Measurements from ENCODE around the gene CTNND2. TPM values are rescaled to one million over a fixed set of nuclear protein-coding genes. Genes with fewer than 3 reads are reported as not detected.

Gene CTNND2
- total RNA-seq, 2 experiments from 2014 or later = not detected

DNA sequence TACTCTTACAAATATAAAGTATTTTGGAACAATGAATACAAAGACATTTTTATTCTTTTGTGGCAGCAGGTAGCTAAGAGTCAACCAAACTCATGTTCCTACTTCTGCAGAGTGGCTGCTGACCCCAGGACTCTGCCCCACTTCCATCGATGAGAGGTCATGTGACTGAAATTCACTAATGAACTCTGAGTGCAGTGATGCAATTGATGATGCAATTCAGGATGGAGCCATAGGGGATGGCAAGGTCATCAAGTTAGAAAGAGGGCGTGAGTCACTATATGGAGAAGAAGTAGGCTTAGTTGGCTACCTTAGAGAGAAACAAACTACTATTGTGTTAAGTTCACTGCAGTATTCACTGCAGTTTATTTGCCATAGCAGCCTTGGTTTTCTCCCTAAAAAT is 340.4 kb downstream of the CTNND2 start:
- H3K27me3 Mint-ChIP-seq = no peaks in the 10 kb centered on the region
- ChIA-PET POLR2A (no interaction called here), CTCF (no interaction called here)
- H3K4me1 Mint-ChIP-seq = no peaks in the 10 kb centered on the region
- DNase-seq = no peak
- no peak overlapping the region for H3K27ac Mint-ChIP-seq
- H3K36me3 Mint-ChIP-seq (ENCODE audit: low read depth) = no peaks in the 10 kb centered on the region
- H3K9me3 Mint-ChIP-seq = no peaks in the 10 kb centered on the region
- no peak overlapping the region for H3K4me3 Mint-ChIP-seq

DNA sequence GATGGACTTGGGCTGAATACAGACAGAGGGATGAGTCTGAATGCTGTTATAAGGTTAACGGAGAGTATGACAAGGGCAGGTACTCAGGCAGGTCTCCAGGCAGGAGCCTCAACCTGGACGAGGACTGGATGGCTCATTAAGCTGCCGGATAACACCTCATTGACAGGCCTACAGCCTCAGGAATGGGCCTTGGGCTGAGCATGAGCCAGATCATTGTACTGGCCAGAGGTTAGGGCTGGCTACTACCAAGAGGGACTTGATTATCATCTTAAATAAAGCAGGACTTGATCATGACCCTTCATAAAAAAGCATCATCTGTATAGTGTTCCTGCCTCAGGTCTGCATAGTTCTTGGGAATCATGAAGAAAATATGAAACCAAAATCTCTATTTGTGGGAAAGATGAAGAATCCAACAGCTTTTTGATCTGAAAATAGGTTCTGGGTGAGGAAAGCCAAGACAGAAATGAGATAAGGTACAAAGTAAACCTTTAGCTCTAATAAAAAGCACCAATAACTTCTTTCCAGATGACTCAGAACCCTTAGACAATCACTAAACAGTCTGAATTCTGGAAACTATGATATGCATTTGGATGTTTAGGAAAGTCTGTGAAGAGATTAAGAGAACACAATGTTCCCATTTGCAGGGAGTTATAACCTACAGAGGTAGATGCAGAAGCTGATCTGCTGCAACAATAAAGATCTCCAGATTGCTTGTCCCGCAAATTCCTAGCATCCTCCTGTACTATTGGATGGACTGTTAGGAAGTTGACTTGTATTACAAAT is 343.1 kb downstream of the CTNND2 start:
- ChIA-PET POLR2A (no interaction called here), CTCF (no interaction called here)
- no peak overlapping the region for H3K27ac Mint-ChIP-seq
- no peak for DNase-seq
- no peaks in the 10 kb centered on the region for H3K9me3 Mint-ChIP-seq
- no peaks in the 10 kb centered on the region for H3K36me3 Mint-ChIP-seq (ENCODE audit: low read depth)
- H3K4me3 Mint-ChIP-seq = no peak overlapping the region
- no peaks in the 10 kb centered on the region for H3K4me1 Mint-ChIP-seq
- H3K27me3 Mint-ChIP-seq = no peaks in the 10 kb centered on the region

- Mint-ChIP-seq H3K4me1 (no peaks in the 10 kb centered on the region), H3K36me3 (ENCODE audit: low read depth) (no peaks in the 10 kb centered on the region), H3K27ac (no peak overlapping the region), H3K9me3 (no peaks in the 10 kb centered on the region), H3K27me3 (no peaks in the 10 kb centered on the region), H3K4me3 (no peak overlapping the region)
- POLR2A ChIA-PET = no interaction called here
- no peak for DNase-seq
- CTCF ChIA-PET = no interaction called here
Measured at GRCh38 chr5:11557063-11557462, 347.2 kb downstream of the CTNND2 start.

DNA sequence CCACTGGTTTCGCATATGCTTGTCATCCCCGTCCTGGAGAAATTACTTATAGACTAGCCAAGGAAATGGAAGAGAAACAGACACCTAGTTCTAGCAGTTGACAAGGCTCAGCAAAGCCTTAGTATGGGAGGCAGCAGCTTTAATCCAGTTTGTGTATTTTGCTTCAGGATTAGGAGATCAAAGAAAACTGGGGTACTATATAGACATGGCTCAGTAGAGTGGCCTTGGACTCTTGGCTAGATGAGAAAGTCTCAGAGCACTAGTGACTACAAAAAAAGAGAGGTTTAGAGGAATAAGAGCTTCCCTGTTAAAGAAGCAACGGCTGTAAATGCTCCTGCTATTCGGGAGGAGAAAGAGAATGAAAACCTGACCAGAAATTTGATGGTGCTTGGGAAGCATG is 349.1 kb downstream of the CTNND2 start:
- no peak overlapping the region for H3K27ac Mint-ChIP-seq
- no peaks in the 10 kb centered on the region for H3K27me3 Mint-ChIP-seq
- no peak for DNase-seq
- no peaks in the 10 kb centered on the region for H3K36me3 Mint-ChIP-seq (ENCODE audit: low read depth)
- no peak overlapping the region for H3K4me3 Mint-ChIP-seq
- POLR2A ChIA-PET = no interaction called here
- CTCF ChIA-PET = no interaction called here
- no peaks in the 10 kb centered on the region for H3K9me3 Mint-ChIP-seq
- H3K4me1 Mint-ChIP-seq = no peaks in the 10 kb centered on the region

- ChIA-PET POLR2A (no interaction called here), CTCF (no interaction called here)
- Mint-ChIP-seq H3K27me3 (no peaks in the 10 kb centered on the region), H3K27ac (no peak overlapping the region), H3K4me1 (no peaks in the 10 kb centered on the region), H3K9me3 (no peaks in the 10 kb centered on the region), H3K36me3 (ENCODE audit: low read depth) (no peaks in the 10 kb centered on the region), H3K4me3 (no peak overlapping the region)
- DNase-seq = no peak
Measured at GRCh38 chr5:11547730-11548129, 356.5 kb downstream of the CTNND2 start.

- H3K36me3 Mint-ChIP-seq (ENCODE audit: low read depth) = no peaks in the 10 kb centered on the region
- no peak overlapping the region for H3K4me3 Mint-ChIP-seq
- H3K4me1 Mint-ChIP-seq = no peaks in the 10 kb centered on the region
- no peaks in the 10 kb centered on the region for H3K9me3 Mint-ChIP-seq
- no peak overlapping the region for H3K27ac Mint-ChIP-seq
- no peaks in the 10 kb centered on the region for H3K27me3 Mint-ChIP-seq
- no peak for DNase-seq
- CTCF ChIA-PET = no interaction called here
- POLR2A ChIA-PET = no interaction called here
Measured at GRCh38 chr5:11547140-11547539, 357.1 kb downstream of the CTNND2 start.

DNA sequence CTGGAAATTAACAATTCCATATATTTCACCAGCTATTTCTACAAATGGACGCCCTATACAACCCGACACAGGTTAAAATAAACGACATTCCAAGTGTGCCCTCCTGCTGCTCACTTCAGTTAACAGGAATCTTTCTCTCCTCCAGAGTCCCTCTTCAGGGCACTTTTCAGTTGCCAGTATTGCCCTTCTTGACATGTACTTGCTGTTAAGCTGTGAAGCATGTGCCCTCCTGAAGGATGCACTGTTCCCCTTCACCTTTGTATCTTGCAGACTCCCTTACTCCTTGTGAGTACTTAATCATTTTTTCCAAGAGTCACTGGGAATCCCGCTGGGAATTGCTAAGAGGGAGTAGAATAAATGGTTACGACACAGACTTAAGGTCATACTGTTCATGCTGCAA is 364.1 kb downstream of the CTNND2 start:
- Mint-ChIP-seq H3K4me1 (no peaks in the 10 kb centered on the region), H3K4me3 (no peak overlapping the region), H3K9me3 (no peaks in the 10 kb centered on the region), H3K27ac (no peak overlapping the region), H3K36me3 (ENCODE audit: low read depth) (no peaks in the 10 kb centered on the region), H3K27me3 (no peaks in the 10 kb centered on the region)
- no peak for DNase-seq
- ChIA-PET CTCF (no interaction called here), POLR2A (no interaction called here)

DNA sequence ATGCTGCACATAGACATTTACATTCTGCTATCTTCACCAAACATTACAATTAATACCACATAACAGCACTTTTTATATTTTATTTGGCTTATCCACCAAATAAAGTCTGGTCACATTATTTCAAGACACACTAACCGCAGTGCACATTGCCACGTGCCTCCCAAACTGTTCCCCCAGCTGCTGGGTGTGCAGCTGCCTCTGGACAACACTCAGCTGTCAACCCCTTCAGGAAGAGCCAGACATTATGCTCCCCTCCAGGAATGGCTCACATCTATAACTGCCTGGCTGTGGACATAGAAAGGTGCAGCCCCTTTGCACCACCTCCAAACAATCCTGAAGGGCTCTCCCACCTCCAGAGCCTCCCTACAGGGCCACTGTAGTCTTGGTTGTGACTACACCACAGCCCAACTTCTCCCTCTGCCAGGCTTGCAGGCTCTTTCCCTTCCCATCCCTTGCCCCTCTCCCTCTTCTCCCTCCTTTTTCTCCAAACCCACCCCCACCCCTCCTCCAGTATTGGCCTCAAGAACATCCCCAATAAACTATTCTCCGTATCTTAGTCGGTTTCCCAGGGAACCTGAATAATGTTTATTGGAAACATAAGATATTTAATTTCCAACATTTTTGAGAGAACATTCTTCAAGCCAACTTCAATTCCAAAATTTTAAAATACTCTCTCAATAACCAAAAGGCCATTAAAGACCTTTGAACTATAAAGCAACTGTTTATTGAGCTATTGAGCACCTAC is 372.3 kb downstream of the CTNND2 start:
- H3K9me3 Mint-ChIP-seq = no peaks in the 10 kb centered on the region
- DNase-seq = no peak
- no peaks in the 10 kb centered on the region for H3K27me3 Mint-ChIP-seq
- no peaks in the 10 kb centered on the region for H3K36me3 Mint-ChIP-seq (ENCODE audit: low read depth)
- POLR2A ChIA-PET = no interaction called here
- no peak overlapping the region for H3K4me3 Mint-ChIP-seq
- CTCF ChIA-PET = no interaction called here
- H3K4me1 Mint-ChIP-seq = no peaks in the 10 kb centered on the region
- no peak overlapping the region for H3K27ac Mint-ChIP-seq

DNA sequence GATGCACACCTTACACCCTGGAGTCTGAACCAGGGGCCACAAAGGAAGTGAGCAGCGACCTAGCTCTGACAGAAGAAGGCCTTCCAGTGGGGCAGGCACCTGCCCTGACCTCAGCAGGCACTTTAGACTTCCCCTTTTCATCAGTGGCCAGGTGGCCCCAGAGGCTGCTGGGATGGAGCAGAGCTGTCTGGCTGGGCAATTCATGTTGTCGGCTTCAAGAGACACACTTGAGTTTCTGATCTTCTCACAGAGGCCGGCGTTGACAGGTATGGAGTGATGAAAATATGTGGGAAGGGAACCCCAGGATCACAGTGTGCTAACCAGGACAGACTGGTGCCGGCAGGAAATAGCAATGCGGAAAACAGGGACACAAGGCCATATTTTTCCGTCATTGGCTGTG is 375.5 kb downstream of the CTNND2 start:
- DNase-seq = no peak
- ChIA-PET POLR2A (no interaction called here), CTCF (no interaction called here)
- Mint-ChIP-seq H3K27me3 (no peaks in the 10 kb centered on the region), H3K9me3 (no peaks in the 10 kb centered on the region), H3K4me3 (no peak overlapping the region), H3K4me1 (no peaks in the 10 kb centered on the region), H3K27ac (no peak overlapping the region), H3K36me3 (ENCODE audit: low read depth) (no peaks in the 10 kb centered on the region)

DNA sequence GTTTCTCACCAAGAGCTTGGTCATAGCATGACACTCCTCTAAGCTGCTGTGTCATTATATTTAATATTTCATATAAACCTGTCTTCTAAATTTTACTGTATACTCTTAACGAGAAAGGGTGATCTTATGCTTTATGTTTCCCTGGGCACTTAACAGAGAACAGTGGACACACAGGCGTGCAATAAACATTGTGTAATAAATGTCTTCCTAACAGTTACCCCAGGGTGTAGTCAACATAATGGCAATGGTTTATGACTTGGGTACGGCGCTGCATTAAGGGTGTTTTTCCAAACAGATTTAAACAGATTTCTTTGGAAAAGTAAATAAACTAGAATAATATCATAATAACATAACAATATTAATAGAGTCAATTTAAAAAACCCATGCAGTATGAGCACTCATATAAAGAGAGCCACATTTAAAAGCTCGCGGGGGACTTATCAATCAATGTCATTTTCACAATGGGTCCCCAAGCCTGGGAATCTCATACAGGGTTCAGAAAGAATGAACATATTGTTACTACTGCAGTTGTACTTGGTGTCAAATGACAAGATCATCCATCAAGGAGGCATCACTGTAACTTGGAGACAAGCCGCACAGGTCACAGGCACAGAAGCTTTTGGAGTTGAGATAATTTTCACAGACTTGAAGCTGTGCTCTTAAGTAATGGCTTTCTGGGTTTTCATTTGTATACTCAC is 376.4 kb downstream of the CTNND2 start:
- Mint-ChIP-seq H3K4me1 (no peaks in the 10 kb centered on the region), H3K36me3 (ENCODE audit: low read depth) (no peaks in the 10 kb centered on the region)
- POLR2A ChIA-PET = no interaction called here

GRCh38 chr5:11525020-11525419 is 379.2 kb downstream of the CTNND2 start:
- Mint-ChIP-seq H3K27ac (no peak overlapping the region), H3K27me3 (no peaks in the 10 kb centered on the region), H3K9me3 (peaks cover 3% of the 10 kb centered on the region), H3K4me1 (no peaks in the 10 kb centered on the region), H3K4me3 (no peak overlapping the region), H3K36me3 (ENCODE audit: low read depth) (no peaks in the 10 kb centered on the region)
- POLR2A ChIA-PET = no interaction called here
- CTCF ChIA-PET = no interaction called here
- DNase-seq = no peak

More for the DNA sequence above, 376.4 kb downstream of the CTNND2 start:
- Mint-ChIP-seq H3K27ac (no peak overlapping the region), H3K9me3 (no peaks in the 10 kb centered on the region), H3K27me3 (no peaks in the 10 kb centered on the region), H3K4me3 (no peak overlapping the region)
- no peak for DNase-seq
- CTCF ChIA-PET = no interaction called here

DNA sequence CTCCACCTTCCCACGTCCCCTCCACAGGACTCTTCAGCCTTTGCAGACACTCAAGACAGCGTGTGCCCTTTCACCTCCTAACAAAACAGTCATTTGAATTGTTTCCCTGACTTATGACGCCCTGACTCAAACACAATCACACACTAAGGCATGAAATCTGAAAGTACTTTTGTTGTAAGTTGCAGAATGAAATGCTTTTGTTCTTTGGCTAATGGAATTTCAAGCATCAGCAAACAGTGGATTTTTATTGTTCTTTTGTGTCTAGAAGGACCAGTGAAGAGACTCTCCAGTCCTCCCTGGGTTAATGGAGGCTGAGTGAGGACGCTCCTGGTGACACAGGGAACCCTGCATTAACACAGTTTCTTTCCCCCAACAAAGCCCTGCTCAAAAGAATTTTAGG is 380.1 kb downstream of the CTNND2 start:
- Mint-ChIP-seq H3K9me3 (peaks cover 3% of the 10 kb centered on the region), H3K27ac (no peak overlapping the region), H3K4me1 (no peaks in the 10 kb centered on the region), H3K36me3 (ENCODE audit: low read depth) (no peaks in the 10 kb centered on the region), H3K4me3 (no peak overlapping the region), H3K27me3 (no peaks in the 10 kb centered on the region)
- no peak for DNase-seq
- ChIA-PET CTCF (no interaction called here), POLR2A (no interaction called here)

DNA sequence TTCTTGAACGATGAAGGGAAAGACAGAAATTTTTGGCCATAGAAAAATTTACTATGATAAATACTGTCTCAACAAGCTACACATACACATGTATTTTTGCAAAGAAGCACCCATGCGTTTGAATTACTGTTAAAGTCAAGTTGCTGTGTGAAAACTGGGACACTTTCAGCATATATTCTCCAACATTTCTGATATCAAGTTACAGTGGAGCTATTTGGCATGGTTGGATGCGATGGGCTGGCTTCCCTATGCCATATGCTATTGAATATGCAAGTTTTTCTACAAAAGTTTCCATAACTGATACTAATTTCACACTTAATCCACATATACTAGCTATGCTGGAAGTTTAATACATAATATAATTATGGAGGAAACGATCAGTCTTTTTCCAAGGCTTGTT is 381.4 kb downstream of the CTNND2 start:
- Mint-ChIP-seq H3K27me3 (no peaks in the 10 kb centered on the region), H3K4me1 (no peaks in the 10 kb centered on the region), H3K4me3 (no peak overlapping the region), H3K36me3 (ENCODE audit: low read depth) (no peaks in the 10 kb centered on the region), H3K27ac (no peak overlapping the region), H3K9me3 (peaks cover 3% of the 10 kb centered on the region)
- POLR2A ChIA-PET = no interaction called here
- DNase-seq = no peak
- CTCF ChIA-PET = no interaction called here

Measured in activated CD4-positive, alpha-beta memory T cell treated with anti-CD3 and anti-CD28 coated beads, Interleukin-2, amount 10 ng/mL, durations not matched to agents 7 days and 5 days (primary cell).